ENCODE data around the gene HBP1. TPM values are rescaled to one million over a fixed set of nuclear protein-coding genes. Genes with fewer than 3 reads are reported as not detected.

Gene HBP1
- total and polyA plus RNA-seq, 7 donors: 34.2 to 172 (median 104) TPM

DNA sequence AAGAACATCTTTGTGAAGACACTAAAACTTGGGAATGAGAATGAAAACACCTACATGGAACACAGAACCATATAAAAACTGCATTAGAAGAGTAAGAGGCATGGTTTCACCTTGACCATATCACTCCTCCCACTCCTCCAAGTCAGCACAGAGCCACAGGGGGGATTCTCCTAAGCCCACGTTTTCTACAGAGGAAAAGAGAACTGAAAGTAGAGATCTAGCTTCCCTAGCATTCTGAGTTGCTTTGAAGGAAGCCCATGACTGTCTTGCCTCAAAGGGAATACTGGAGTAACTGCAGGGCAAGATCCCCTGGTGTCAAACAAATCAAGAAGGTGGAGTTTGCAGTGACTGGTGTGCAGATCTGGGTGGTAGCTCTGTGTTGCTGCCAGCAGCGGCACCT is 43.9 kb downstream of the HBP1 start:
- Histone ChIP-seq H3K4me3 (no peak overlapping the region), H3K27me3 (no peaks in the 10 kb centered on the region), H3K36me3 (peaks cover 0 to 19% (median 2%) of the 10 kb centered on the region in 4 donors), H3K27ac (no peak overlapping the region), H3K9me3 (no peaks in the 10 kb centered on the region), H3K4me1 (peaks cover 0 to 12% (median 6%) of the 10 kb centered on the region in 4 donors)
- TF ChIP-seq POLR2A (IDR thresholded peaks at IDR 0.05) (no peak), POLR2AphosphoS5 (IDR thresholded peaks at IDR 0.05) (no peak), EP300 (IDR thresholded peaks at IDR 0.05) (no peak)
- TF ChIP-seq, protein P1, sequence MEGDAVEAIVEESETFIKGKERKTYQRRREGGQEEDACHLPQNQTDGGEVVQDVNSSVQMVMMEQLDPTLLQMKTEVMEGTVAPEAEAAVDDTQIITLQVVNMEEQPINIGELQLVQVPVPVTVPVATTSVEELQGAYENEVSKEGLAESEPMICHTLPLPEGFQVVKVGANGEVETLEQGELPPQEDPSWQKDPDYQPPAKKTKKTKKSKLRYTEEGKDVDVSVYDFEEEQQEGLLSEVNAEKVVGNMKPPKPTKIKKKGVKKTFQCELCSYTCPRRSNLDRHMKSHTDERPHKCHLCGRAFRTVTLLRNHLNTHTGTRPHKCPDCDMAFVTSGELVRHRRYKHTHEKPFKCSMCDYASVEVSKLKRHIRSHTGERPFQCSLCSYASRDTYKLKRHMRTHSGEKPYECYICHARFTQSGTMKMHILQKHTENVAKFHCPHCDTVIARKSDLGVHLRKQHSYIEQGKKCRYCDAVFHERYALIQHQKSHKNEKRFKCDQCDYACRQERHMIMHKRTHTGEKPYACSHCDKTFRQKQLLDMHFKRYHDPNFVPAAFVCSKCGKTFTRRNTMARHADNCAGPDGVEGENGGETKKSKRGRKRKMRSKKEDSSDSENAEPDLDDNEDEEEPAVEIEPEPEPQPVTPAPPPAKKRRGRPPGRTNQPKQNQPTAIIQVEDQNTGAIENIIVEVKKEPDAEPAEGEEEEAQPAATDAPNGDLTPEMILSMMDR (IDR thresholded peaks at IDR 0.05): no peak
- DNase-seq: no peak
- 77 to 91% methylated on average over 2 of the region's 2 CpGs for WGBS, 2 donors
- intact Hi-C loops (cut with DNase I): no loop called here

DNA sequence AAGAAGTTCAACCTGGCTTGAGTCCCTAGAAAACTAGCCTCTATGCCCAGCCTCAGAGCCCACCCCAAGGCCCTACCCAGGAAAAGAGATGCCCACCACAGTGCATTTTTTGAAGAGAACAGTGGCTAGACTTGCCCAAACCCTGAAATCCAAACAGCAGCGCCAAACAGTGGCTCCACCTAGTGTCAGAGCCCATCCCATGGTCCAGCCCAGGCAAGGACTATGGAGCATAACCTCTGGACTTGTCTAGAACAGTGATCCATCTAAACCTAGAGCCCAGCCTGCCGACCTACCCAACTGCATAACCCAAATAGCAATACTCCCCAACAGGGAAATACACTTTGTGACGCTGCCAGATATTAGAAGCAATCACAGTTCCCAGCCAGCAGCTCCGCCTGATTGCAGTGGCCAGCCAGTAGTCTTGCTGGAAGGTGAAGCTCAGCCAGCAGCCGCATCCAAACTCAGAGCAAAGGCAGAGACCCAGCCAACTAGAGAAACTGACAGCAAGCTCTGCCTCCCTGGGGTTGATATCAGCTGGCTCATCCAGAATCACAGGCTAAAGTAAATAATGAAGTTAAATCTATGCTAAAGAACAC is 44.5 kb downstream of the HBP1 start:
- WGBS, 2 donors: 94 to 96% methylated on average over 5 of the region's 5 CpGs
- Histone ChIP-seq H3K4me1 (peaks cover 0 to 6% (median 1%) of the 10 kb centered on the region in 4 donors), H3K36me3 (peaks cover 0 to 18% (median 2%) of the 10 kb centered on the region in 4 donors), H3K4me3 (no peak overlapping the region), H3K9me3 (no peaks in the 10 kb centered on the region), H3K27me3 (no peaks in the 10 kb centered on the region), H3K27ac (no peak overlapping the region)
- no peak for TF ChIP-seq POLR2AphosphoS5 (IDR thresholded peaks at IDR 0.05)
- TF ChIP-seq, protein P1 (IDR thresholded peaks at IDR 0.05): no peak
- no peak for TF ChIP-seq EP300 (IDR thresholded peaks at IDR 0.05)
- no peak for TF ChIP-seq POLR2A (IDR thresholded peaks at IDR 0.05)
- DNase-seq: no peak
- intact Hi-C loops (cut with DNase I): no loop called here

DNA sequence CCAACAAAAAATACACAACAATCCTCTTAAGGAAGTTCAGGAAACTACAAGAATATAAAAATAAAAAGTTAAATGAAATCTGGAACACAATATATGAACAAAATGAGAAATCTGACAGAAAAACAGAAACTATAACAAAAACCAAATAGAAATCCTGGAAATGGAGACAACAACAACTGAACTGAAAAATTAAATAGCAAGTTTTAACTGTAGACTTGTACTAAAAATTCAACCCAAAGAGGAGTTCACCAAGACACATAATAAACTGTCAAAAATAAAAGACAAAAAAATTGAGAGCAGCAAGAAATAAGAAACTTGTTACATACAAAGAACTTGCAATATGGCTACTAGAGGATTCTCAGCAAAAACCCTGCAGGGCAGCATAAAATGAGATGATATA is 45.1 kb downstream of the HBP1 start:
- Histone ChIP-seq H3K4me1 (no peaks in the 10 kb centered on the region), H3K27ac (no peak overlapping the region), H3K4me3 (no peak overlapping the region), H3K27me3 (no peaks in the 10 kb centered on the region), H3K9me3 (no peaks in the 10 kb centered on the region), H3K36me3 (peaks cover 0 to 17% (median 2%) of the 10 kb centered on the region in 4 donors)
- TF ChIP-seq POLR2A (IDR thresholded peaks at IDR 0.05): no peak
- TF ChIP-seq POLR2AphosphoS5 (IDR thresholded peaks at IDR 0.05): no peak
- TF ChIP-seq EP300 (IDR thresholded peaks at IDR 0.05): no peak
- TF ChIP-seq, protein P1 (IDR thresholded peaks at IDR 0.05): no peak
- intact Hi-C loops (cut with DNase I): no loop called here
- DNase-seq: no peak

DNA sequence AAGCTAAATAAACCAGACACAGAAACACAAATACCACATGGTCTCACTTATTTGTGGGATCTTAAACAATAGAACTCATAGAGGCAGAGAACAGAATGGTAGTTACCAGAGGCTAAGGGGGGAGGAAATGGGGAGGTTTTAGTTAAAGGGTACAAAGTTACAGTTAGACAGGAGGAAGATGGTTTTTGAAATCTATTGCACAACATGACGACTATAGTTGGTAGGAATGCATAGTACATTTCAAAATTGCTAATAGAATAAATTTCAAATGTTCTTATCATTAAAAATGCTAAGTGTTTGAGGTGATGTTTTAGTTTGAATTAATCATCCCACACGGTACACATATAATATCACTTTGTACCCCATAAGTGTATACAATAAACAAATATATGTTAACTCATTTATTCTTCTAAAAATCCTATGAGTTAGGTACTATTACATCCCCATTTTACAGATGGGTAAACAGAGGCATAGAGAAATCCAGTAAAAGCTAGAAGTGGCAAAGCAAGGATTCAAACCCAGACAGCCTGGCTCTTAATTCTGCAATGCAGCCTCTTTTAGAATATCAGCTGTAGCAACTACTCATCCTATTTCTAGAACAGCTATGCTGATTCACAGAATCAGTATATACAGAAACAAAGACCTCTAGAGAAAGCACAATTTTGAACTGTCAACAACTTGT is 50.9 kb downstream of the HBP1 start:
- H3K4me1 ChIP-seq: peaks cover 0 to 5% (median 0%) of the 10 kb centered on the region in 4 donors
- intact Hi-C loops (cut with DNase I): no loop called here
- H3K36me3 ChIP-seq: no peaks in the 10 kb centered on the region
- H3K27me3 ChIP-seq: no peaks in the 10 kb centered on the region
- TF ChIP-seq POLR2AphosphoS5 (IDR thresholded peaks at IDR 0.05) (no peak), POLR2A (IDR thresholded peaks at IDR 0.05) (no peak), EP300 (IDR thresholded peaks at IDR 0.05) (no peak)
- TF ChIP-seq, protein P1 (IDR thresholded peaks at IDR 0.05): no peak
- no peak for DNase-seq
- no peak overlapping the region for H3K27ac ChIP-seq
- 92 to 93% methylated on average over 2 of the region's 2 CpGs for WGBS, 2 donors
- H3K4me3 ChIP-seq: no peak overlapping the region
- H3K9me3 ChIP-seq: no peaks in the 10 kb centered on the region

All from sigmoid colon (tissue), 7 donors.